Measurements from ENCODE around the gene EXTL1. TPM values are rescaled to one million over a fixed set of nuclear protein-coding genes. Genes with fewer than 3 reads are reported as not detected.

The EXTL1 gene
- total RNA-seq, 1 donor from 2014 or later: 0.95 TPM

- Histone ChIP-seq H3K27me3 (no peaks in the 10 kb centered on the region), H3K27ac (no peak overlapping the region), H3K9ac (no peak overlapping the region), H2AFZ (replicated peaks) (no peak overlapping the region), H3K36me3 (no peaks in the 10 kb centered on the region), H3K9me3 (ENCODE audit: low read depth) (no peaks in the 10 kb centered on the region), H4K20me1 (ENCODE audit: low read depth) (no peaks in the 10 kb centered on the region), H3K4me1 (peaks cover 7% of the 10 kb centered on the region), H3K4me2 (no peak overlapping the region), H3K79me2 (ENCODE audit: low read depth) (no peaks in the 10 kb centered on the region), H3F3A (ENCODE audit: low read depth) (no peaks in the 10 kb centered on the region), H3K4me3 (no peak overlapping the region)
- H3K4me3 Mint-ChIP-seq: no peak overlapping the region
- peaks cover 7% of the 10 kb centered on the region for H3K27me3 Mint-ChIP-seq (ENCODE audit: insufficient read depth, low read depth)
- DNase-seq (ENCODE audit: low spot score): no peak
- H3K27ac Mint-ChIP-seq: no peak overlapping the region
- H3K4me1 Mint-ChIP-seq: peaks cover 37% of the 10 kb centered on the region
- no peaks in the 10 kb centered on the region for H3K36me3 Mint-ChIP-seq
- TF ChIP-seq CTCF (IDR thresholded peaks at IDR 0.05): no peak
- TF ChIP-seq EZH2phosphoT487 (IDR thresholded peaks at IDR 0.05): no peak
- no peak for TF ChIP-seq EZH2 (IDR thresholded peaks at IDR 0.05)
- H3K9me3 Mint-ChIP-seq: no peaks in the 10 kb centered on the region
Measured at GRCh38 chr1:26012864-26013263, 8.7 kb upstream of the EXTL1 start.

- peaks cover 9% of the 10 kb centered on the region for H3K27me3 Mint-ChIP-seq (ENCODE audit: insufficient read depth, low read depth)
- Histone ChIP-seq H3K9ac (no peak overlapping the region), H2AFZ (replicated peaks) (no peak overlapping the region), H3K4me2 (no peak overlapping the region), H3F3A (ENCODE audit: low read depth) (no peaks in the 10 kb centered on the region), H4K20me1 (ENCODE audit: low read depth) (no peaks in the 10 kb centered on the region), H3K36me3 (no peaks in the 10 kb centered on the region), H3K27me3 (no peaks in the 10 kb centered on the region), H3K9me3 (ENCODE audit: low read depth) (no peaks in the 10 kb centered on the region), H3K79me2 (ENCODE audit: low read depth) (no peaks in the 10 kb centered on the region), H3K4me3 (no peak overlapping the region), H3K27ac (no peak overlapping the region), H3K4me1 (peaks cover 7% of the 10 kb centered on the region)
- no peak overlapping the region for H3K4me3 Mint-ChIP-seq
- DNase-seq (ENCODE audit: low spot score): no peak
- no peak for TF ChIP-seq CTCF (IDR thresholded peaks at IDR 0.05)
- TF ChIP-seq EZH2phosphoT487 (IDR thresholded peaks at IDR 0.05): no peak
- no peak for TF ChIP-seq EZH2 (IDR thresholded peaks at IDR 0.05)
- H3K36me3 Mint-ChIP-seq: no peaks in the 10 kb centered on the region
- H3K27ac Mint-ChIP-seq: no peak overlapping the region
- peaks cover 44% of the 10 kb centered on the region for H3K4me1 Mint-ChIP-seq
- no peaks in the 10 kb centered on the region for H3K9me3 Mint-ChIP-seq
Measured at GRCh38 chr1:26014179-26014578, 7.4 kb upstream of the EXTL1 start.

- H3K79me2 ChIP-seq (ENCODE audit: low read depth): no peaks in the 10 kb centered on the region
- DNase-seq (ENCODE audit: low spot score): no peak
- H3K4me1 ChIP-seq: peaks cover 7% of the 10 kb centered on the region
- no peak overlapping the region for H2AFZ ChIP-seq (replicated peaks)
- TF ChIP-seq EZH2phosphoT487 (IDR thresholded peaks at IDR 0.05): no peak
- no peak for TF ChIP-seq EZH2 (IDR thresholded peaks at IDR 0.05)
- TF ChIP-seq CTCF (IDR thresholded peaks at IDR 0.05): no peak
- H3K9ac ChIP-seq: no peak overlapping the region
- H3K36me3 ChIP-seq: no peaks in the 10 kb centered on the region
- H3K27me3 ChIP-seq: no peaks in the 10 kb centered on the region
- H3K4me3 ChIP-seq: no peak overlapping the region
- no peaks in the 10 kb centered on the region for H3K9me3 Mint-ChIP-seq
- H3K9me3 ChIP-seq (ENCODE audit: low read depth): no peaks in the 10 kb centered on the region
- H3K4me2 ChIP-seq: no peak overlapping the region
- H3K36me3 Mint-ChIP-seq: no peaks in the 10 kb centered on the region
- no peak overlapping the region for H3K4me3 Mint-ChIP-seq
- H3K4me1 Mint-ChIP-seq: peaks cover 51% of the 10 kb centered on the region
- no peaks in the 10 kb centered on the region for H3F3A ChIP-seq (ENCODE audit: low read depth)
- peaks cover 11% of the 10 kb centered on the region for H3K27me3 Mint-ChIP-seq (ENCODE audit: insufficient read depth, low read depth)
- no peaks in the 10 kb centered on the region for H4K20me1 ChIP-seq (ENCODE audit: low read depth)
- H3K27ac Mint-ChIP-seq: no peak overlapping the region
- H3K27ac ChIP-seq: no peak overlapping the region
Measured at GRCh38 chr1:26015358-26015757, 6.2 kb upstream of the EXTL1 start.
